Panc1 (cell line): ENCODE data around the gene CNEP1R1. TPM values are rescaled to one million over a fixed set of nuclear protein-coding genes. Genes with fewer than 3 reads are reported as not detected.

ENCODE experiments used
- ATAC-seq: fragments of 200-7000 bp; cut with Tn5 transposase; 2 replicates; pipeline ENCODE4 v1.9.1; 2020; ENCODE audit warnings: mild to moderate bottlenecking, moderate library complexity
- BruUV-seq: library from RNA; stranded (reverse); fragments of 400-500 nt; replicated peaks from 2 replicates; lab custom pipeline; 2021; lab: Mats Ljungman, UMichigan
- CTCF ChIA-PET: fragments of 300-600 bp; sonication (Branson Sonifier 250); formaldehyde crosslinking; loops from one replicate; lab custom pipeline; 2022; ENCODE audit warnings: antibody characterized with exemption; lab: Charles Lee
- POLR2A ChIA-PET: fragments of 300-600 bp; sonication (Branson Sonifier 250); formaldehyde crosslinking; loops from one replicate; lab custom pipeline; 2022; ENCODE audit warnings: antibody characterized with exemption; lab: Charles Lee
- DNase-seq: peaks from one replicate; pipeline ENCODE4 v3.0.0-alpha.2; 2010; ENCODE audit warnings: low read depth, low spot score
- H3K27ac ChIP-seq: 2 replicates; pipeline ENCODE4 v1.5.1; 2011; ENCODE audit warnings: mild to moderate bottlenecking, low read length, inconsistent platforms
- H3K27me3 ChIP-seq: fragments of 200-500 bp; sonication (Bioruptor generic); 2 replicates; pipeline ENCODE4 v1.6.0; 2014; ENCODE audit warnings: low read length, inconsistent platforms; ENCODE audit not compliant: control insufficient read depth, insufficient read depth
- H3K36me3 ChIP-seq: fragments of 200-500 bp; sonication (Bioruptor generic); 2 replicates; pipeline ENCODE4 v1.5.1; 2014; ENCODE audit warnings: inconsistent platforms, mild to moderate bottlenecking, low read length, moderate library complexity; ENCODE audit not compliant: control insufficient read depth, insufficient read depth
- H3K4me1 ChIP-seq: 2 replicates; pipeline ENCODE4 v1.5.1; 2011; ENCODE audit warnings: inconsistent platforms, mild to moderate bottlenecking, low read length, moderate library complexity; ENCODE audit not compliant: control insufficient read depth, insufficient read depth
- H3K4me3 ChIP-seq, 2 experiments: 2 replicates each; pipeline ENCODE4 v1.5.1; 2011 to 2012; ENCODE audit warnings: low read depth in 2 of 2, low read length in 2 of 2, mild to moderate bottlenecking in 2 of 2, inconsistent platforms in 1 of 2, moderate library complexity in 1 of 2
- H3K9me3 ChIP-seq: fragments of 200-500 bp; sonication (Bioruptor generic); 2 replicates; pipeline ENCODE4 v1.5.1; 2014; ENCODE audit warnings: low read depth, mild to moderate bottlenecking, inconsistent platforms, low read length, moderate library complexity; ENCODE audit not compliant: control insufficient read depth, insufficient read depth
- CTCF ChIP-seq: fragments of 450-650 bp; IDR thresholded peaks from 2 replicates; pipeline ENCODE4 v1.5.1; 2017; ENCODE audit warnings: mild to moderate bottlenecking
- POLR2AphosphoS5 ChIP-seq: IDR thresholded peaks from 2 replicates; pipeline ENCODE4 v1.6.1; 2012; ENCODE audit warnings: mild to moderate bottlenecking, low read depth, low read length, moderate library complexity
- REST ChIP-seq, 2 experiments: IDR thresholded peaks; 2 replicates each; pipeline ENCODE4 v1.6.1; 2011 to 2012; ENCODE audit warnings: low read depth in 2 of 2, control low read depth in 1 of 2, low read length in 1 of 2, mild to moderate bottlenecking in 1 of 2, moderate library complexity in 1 of 2; ENCODE audit not compliant: insufficient read depth in 1 of 2
- SIN3A ChIP-seq: IDR thresholded peaks from 2 replicates; pipeline ENCODE4 v1.6.1; 2012; ENCODE audit warnings: low read depth, mild to moderate bottlenecking, low read length, moderate library complexity, borderline replicate concordance; ENCODE audit not compliant: insufficient read depth
- TCF7L2 ChIP-seq: IDR thresholded peaks from 2 replicates; pipeline ENCODE4 v1.6.1; 2011; ENCODE audit warnings: mild to moderate bottlenecking, low read depth, low read length, inconsistent platforms
- in situ Hi-C: cut with HindIII; loops from 2 replicates; pipeline ENCODE4 v1.10.0; 2016; ENCODE audit warnings: low sequenced_read_pairs, low pct_unique_long_range_greater_than_20kb
- intact Hi-C: fragments of 100-400 bp; cut with micrococcal nuclease; formaldehyde crosslinking; loops from one replicate; pipeline ENCODE4 v1.10.0; 2022; ENCODE audit not compliant: unreplicated experiment
- total RNA-seq: library from RNA; stranded (reverse); gene quantifications from one replicate; pipeline ENCODE4 v1.2.1, GENCODE V29; 2021; ENCODE audit not compliant: unreplicated experiment

CNEP1R1 gene
- total RNA-seq, 1 experiment from 2014 or later: 22.0 TPM

- intact Hi-C loops (no loop called here), in situ Hi-C loops (no loop called here)
- H3K9me3 ChIP-seq: no peaks in the 10 kb centered on the region
- H3K4me1 ChIP-seq: no peaks in the 10 kb centered on the region
- BruUV-seq: no TSS peak
- ChIA-PET POLR2A (no interaction called here), CTCF (no interaction called here)
- H3K27me3 ChIP-seq: no peaks in the 10 kb centered on the region
- no peak overlapping the region for H3K4me3 ChIP-seq
- no peak for ATAC-seq
- TF ChIP-seq CTCF (no peak), TCF7L2 (no peak), POLR2AphosphoS5 (no peak), SIN3A (no peak), REST (IDR thresholded peaks at IDR 0.05; ENCODE audit: insufficient read depth in 1 of 2, low read depth in 2 of 2, low read length in 1 of 2) (no peak)
- H3K36me3 ChIP-seq: peaks cover 4% of the 10 kb centered on the region
- no peak for DNase-seq
- H3K27ac ChIP-seq: no peak overlapping the region
Observed at GRCh38 chr16:50072730-50073129, 47.7 kb downstream of the CNEP1R1 start.

- Histone ChIP-seq H3K27me3 (no peaks in the 10 kb centered on the region), H3K9me3 (no peaks in the 10 kb centered on the region), H3K4me3 (no peak overlapping the region), H3K27ac (no peak overlapping the region), H3K36me3 (peaks cover 5% of the 10 kb centered on the region), H3K4me1 (no peaks in the 10 kb centered on the region)
- ATAC-seq: no peak
- no peak for TF ChIP-seq REST (IDR thresholded peaks at IDR 0.05; ENCODE audit: insufficient read depth in 1 of 2, low read depth in 2 of 2, low read length in 1 of 2)
- no peak for TF ChIP-seq POLR2AphosphoS5
- no peak for TF ChIP-seq TCF7L2
- no peak for TF ChIP-seq SIN3A
- TF ChIP-seq CTCF: no peak
- POLR2A ChIA-PET: no interaction called here
- intact Hi-C loops (no loop called here), in situ Hi-C loops (no loop called here)
- CTCF ChIA-PET: no interaction called here
- BruUV-seq: no TSS peak
- DNase-seq: no peak
Observed at GRCh38 chr16:50079397-50080140, 54.5 kb downstream of the CNEP1R1 start.
